Activated T-helper 2 cell treated with anti-CD3 and anti-CD28 coated beads, Interferon-gamma antibody, Interleukin-2, Interleukin-4, amounts not matched to agents 10 μg/mL and 5 μg/mL and 100 μg/mL, durations not matched to agents 14 hours and 24 hours and 36 hours (primary cell): ENCODE measurements around the gene DLX6. TPM values are rescaled to one million over a fixed set of nuclear protein-coding genes. Genes with fewer than 3 reads are reported as not detected.
A peak's percentile ranks its signal among the peaks of the same experiment; 100 is the strongest.

Source experiments
- DNase-seq: peaks from one replicate; pipeline ENCODE4 v3.0.0; 2021; ENCODE audit warnings: low spot score
- H3K27ac Mint-ChIP-seq: one replicate; pipeline ENCODE4 v1.8.0; 2021; ENCODE audit warnings: mixed read lengths
- H3K27me3 Mint-ChIP-seq: one replicate; pipeline ENCODE4 v1.8.0; 2021; ENCODE audit warnings: low read depth, mixed read lengths
- H3K36me3 Mint-ChIP-seq: one replicate; pipeline ENCODE4 v1.8.0; 2021; ENCODE audit warnings: low read depth, mixed read lengths
- H3K4me1 Mint-ChIP-seq: one replicate; pipeline ENCODE4 v1.8.0; 2021; ENCODE audit warnings: low read depth, mixed read lengths
- H3K4me3 Mint-ChIP-seq: one replicate; pipeline ENCODE4 v1.8.0; 2021; ENCODE audit warnings: low read depth, mild to moderate bottlenecking, moderate library complexity, mixed read lengths
- H3K9me3 Mint-ChIP-seq: one replicate; pipeline ENCODE4 v1.8.0; 2021; ENCODE audit warnings: mixed read lengths
- intact Hi-C: fragments of 100-400 bp; cut with micrococcal nuclease; formaldehyde crosslinking; loops from one replicate; pipeline ENCODE4 v1.15.1; 2023
- total RNA-seq: library from RNA; stranded (reverse); gene quantifications from 2 replicates; pipeline ENCODE4 v1.2.3, GENCODE V29; 2022

The DLX6 gene
- not detected in 2 replicates for total RNA-seq

- H3K27ac Mint-ChIP-seq = no peak within 1 kb of the TSS
- no peaks in the 10 kb centered on the region for H3K9me3 Mint-ChIP-seq
- peak within 1 kb of the TSS; percentile 64 for H3K4me3 Mint-ChIP-seq
- peaks cover 3% of the 10 kb centered on the region for H3K36me3 Mint-ChIP-seq
- DNase-seq = no peak
- intact Hi-C loops = no loop called here
- peaks cover 4% of the 10 kb centered on the region for H3K4me1 Mint-ChIP-seq
- peaks cover 85% of the 10 kb centered on the region for H3K27me3 Mint-ChIP-seq
These were observed at the start of gene DLX6 for GRCh38 chr7:97005183-97006054. DLX6 (plus strand) TSS chr7:97005553; CDS start chr7:97005978, 425 bp downstream.

- Mint-ChIP-seq H3K27ac (no peak overlapping the region), H3K4me1 (no peaks in the 10 kb centered on the region), H3K9me3 (no peaks in the 10 kb centered on the region), H3K36me3 (no peaks in the 10 kb centered on the region), H3K27me3 (peaks cover 15% of the 10 kb centered on the region), H3K4me3 (no peak overlapping the region)
- no peak for DNase-seq
- intact Hi-C loops = no loop called here
These were observed 46.2 kb upstream of the DLX6 start for GRCh38 chr7:96959135-96959534.

- no peaks in the 10 kb centered on the region for H3K9me3 Mint-ChIP-seq
- intact Hi-C loops = no loop called here
- peaks cover 16% of the 10 kb centered on the region for H3K27me3 Mint-ChIP-seq
- H3K27ac Mint-ChIP-seq = no peak overlapping the region
- H3K4me3 Mint-ChIP-seq = no peak overlapping the region
- H3K36me3 Mint-ChIP-seq = no peaks in the 10 kb centered on the region
- DNase-seq = no peak
- H3K4me1 Mint-ChIP-seq = no peaks in the 10 kb centered on the region
These were observed 43.0 kb upstream of the DLX6 start for GRCh38 chr7:96962221-96962885.

- Mint-ChIP-seq H3K36me3 (no peaks in the 10 kb centered on the region), H3K27me3 (peaks cover 5% of the 10 kb centered on the region), H3K4me3 (no peak overlapping the region), H3K27ac (no peak overlapping the region), H3K4me1 (no peaks in the 10 kb centered on the region), H3K9me3 (no peaks in the 10 kb centered on the region)
- intact Hi-C loops = no loop called here
- DNase-seq = no peak
These were observed 36.4 kb upstream of the DLX6 start for GRCh38 chr7:96968981-96969380.

- Mint-ChIP-seq H3K27ac (no peak overlapping the region), H3K27me3 (peaks cover 9% of the 10 kb centered on the region), H3K4me1 (no peaks in the 10 kb centered on the region), H3K4me3 (no peak overlapping the region), H3K9me3 (no peaks in the 10 kb centered on the region), H3K36me3 (no peaks in the 10 kb centered on the region)
- intact Hi-C loops = no loop called here
- no peak for DNase-seq
These were observed 34.6 kb upstream of the DLX6 start for GRCh38 chr7:96970739-96971138.

GRCh38 chr7:96973986-96974385 is 31.4 kb upstream of the DLX6 start:
- H3K4me3 Mint-ChIP-seq = no peak overlapping the region

GRCh38 chr7:96976106-96976505 is 29.2 kb upstream of the DLX6 start:
- no peak for DNase-seq
- no peaks in the 10 kb centered on the region for H3K4me1 Mint-ChIP-seq
- no peak overlapping the region for H3K4me3 Mint-ChIP-seq
- intact Hi-C loops = no loop called here
- H3K27ac Mint-ChIP-seq = no peak overlapping the region
- no peaks in the 10 kb centered on the region for H3K9me3 Mint-ChIP-seq
- H3K36me3 Mint-ChIP-seq = no peaks in the 10 kb centered on the region
- peaks cover 14% of the 10 kb centered on the region for H3K27me3 Mint-ChIP-seq

More at GRCh38 chr7:96973986-96974385, 31.4 kb upstream of the DLX6 start:
- Mint-ChIP-seq H3K4me1 (no peaks in the 10 kb centered on the region), H3K9me3 (no peaks in the 10 kb centered on the region), H3K27ac (no peak overlapping the region), H3K36me3 (no peaks in the 10 kb centered on the region), H3K27me3 (peaks cover 14% of the 10 kb centered on the region)
- DNase-seq = no peak
- intact Hi-C loops = no loop called here

GRCh38 chr7:96977445-96977844 is 27.9 kb upstream of the DLX6 start:
- H3K27ac Mint-ChIP-seq = no peak overlapping the region
- H3K36me3 Mint-ChIP-seq = no peaks in the 10 kb centered on the region
- no peaks in the 10 kb centered on the region for H3K4me1 Mint-ChIP-seq
- H3K27me3 Mint-ChIP-seq = peaks cover 15% of the 10 kb centered on the region
- no peaks in the 10 kb centered on the region for H3K9me3 Mint-ChIP-seq
- H3K4me3 Mint-ChIP-seq = no peak overlapping the region
- intact Hi-C loops = no loop called here
- no peak for DNase-seq

- DNase-seq = no peak
- Mint-ChIP-seq H3K4me3 (no peak overlapping the region), H3K27ac (no peak overlapping the region), H3K36me3 (no peaks in the 10 kb centered on the region), H3K27me3 (peaks cover 24% of the 10 kb centered on the region), H3K4me1 (no peaks in the 10 kb centered on the region), H3K9me3 (no peaks in the 10 kb centered on the region)
- intact Hi-C loops = no loop called here
These were observed 25.6 kb upstream of the DLX6 start for GRCh38 chr7:96979551-96980276.

GRCh38 chr7:96982586-96982985 is 22.8 kb upstream of the DLX6 start:
- no peaks in the 10 kb centered on the region for H3K9me3 Mint-ChIP-seq
- H3K27me3 Mint-ChIP-seq = peaks cover 22% of the 10 kb centered on the region
- intact Hi-C loops = no loop called here
- no peak overlapping the region for H3K27ac Mint-ChIP-seq
- no peak for DNase-seq
- H3K4me3 Mint-ChIP-seq = no peak overlapping the region
- no peaks in the 10 kb centered on the region for H3K36me3 Mint-ChIP-seq
- H3K4me1 Mint-ChIP-seq = no peaks in the 10 kb centered on the region

GRCh38 chr7:96985992-96986391 is 19.4 kb upstream of the DLX6 start:
- no peak for DNase-seq
- no peaks in the 10 kb centered on the region for H3K4me1 Mint-ChIP-seq
- no peak overlapping the region for H3K27ac Mint-ChIP-seq
- peaks cover 48% of the 10 kb centered on the region for H3K27me3 Mint-ChIP-seq
- no peaks in the 10 kb centered on the region for H3K9me3 Mint-ChIP-seq
- no peaks in the 10 kb centered on the region for H3K36me3 Mint-ChIP-seq
- H3K4me3 Mint-ChIP-seq = no peak overlapping the region
- intact Hi-C loops = no loop called here

- intact Hi-C loops = no loop called here
- Mint-ChIP-seq H3K27ac (no peak overlapping the region), H3K9me3 (no peaks in the 10 kb centered on the region), H3K36me3 (no peaks in the 10 kb centered on the region), H3K27me3 (peaks cover 54% of the 10 kb centered on the region), H3K4me1 (no peaks in the 10 kb centered on the region), H3K4me3 (no peak overlapping the region)
- DNase-seq = no peak
These were observed 18.5 kb upstream of the DLX6 start for GRCh38 chr7:96986901-96987300.

- Mint-ChIP-seq H3K27me3 (peaks cover 58% of the 10 kb centered on the region), H3K27ac (no peak overlapping the region), H3K9me3 (no peaks in the 10 kb centered on the region), H3K4me1 (no peaks in the 10 kb centered on the region), H3K4me3 (no peak overlapping the region), H3K36me3 (no peaks in the 10 kb centered on the region)
- DNase-seq = no peak
- intact Hi-C loops = no loop called here
These were observed 17.6 kb upstream of the DLX6 start for GRCh38 chr7:96987719-96988118.
